Tibial nerve (tissue), 4 donors: ENCODE measurements around the gene SHTN1. TPM values are rescaled to one million over a fixed set of nuclear protein-coding genes. Genes with fewer than 3 reads are reported as not detected.

Experiments
- DNase-seq, 2 donors: peaks; one replicate each; pipeline ENCODE4 v3.0.0-alpha.2; 2019; ENCODE audit warnings: low spot score in 2 of 2
- H3K27ac ChIP-seq, 4 donors: fragments of 200-600 bp; sonication (generic) in 3 of 4; one replicate each; pipeline ENCODE4 v1.5.1; 2017 to 2019; ENCODE audit warnings: mild to moderate bottlenecking in 1 of 4
- H3K27me3 ChIP-seq, 2 donors: fragments of 200-600 bp; sonication (generic) in 1 of 2; one replicate each; pipeline versions ENCODE4 v1.5.1 to v1.6.0; 2017 to 2019
- H3K36me3 ChIP-seq, 3 donors: fragments of 200-600 bp; sonication (generic); one replicate each; pipeline ENCODE4 v1.5.1; 2018 to 2019
- H3K4me1 ChIP-seq, 4 donors: fragments of 200-600 bp; sonication (generic) in 3 of 4; one replicate each; pipeline ENCODE4 v1.5.1; 2017 to 2019
- H3K4me3 ChIP-seq, 4 donors: fragments of 200-600 bp; sonication (generic) in 3 of 4; one replicate each; pipeline ENCODE4 v1.5.1; 2017 to 2019; ENCODE audit warnings: mild to moderate bottlenecking in 1 of 4, moderate library complexity in 1 of 4
- H3K9me3 ChIP-seq, 4 donors: fragments of 200-600 bp; sonication (generic) in 3 of 4; one replicate each; pipeline ENCODE4 v1.5.1; 2017 to 2019
- EP300 ChIP-seq, 2 donors: sonication (generic); formaldehyde crosslinking; IDR thresholded peaks; one replicate each; pipeline ENCODE4 v1.6.1; 2017; ENCODE audit warnings: antibody characterized with exemption in 2 of 2, mild to moderate bottlenecking in 1 of 2
- POLR2A ChIP-seq, 2 donors: fragments of 450-650 bp; IDR thresholded peaks; one replicate each; pipeline ENCODE4 v1.6.1; 2017; ENCODE audit warnings: antibody characterized with exemption in 2 of 2, mild to moderate bottlenecking in 2 of 2, moderate library complexity in 2 of 2
- WGBS, 2 donors: methylation state at CpG; one replicate each; pipeline ENCODE4 v1.1.5; 2018; 5-methylcytosine and 5-hydroxymethylcytosine counted together
- total RNA-seq, 4 donors: library from RNA; depleted of rRNA; stranded (reverse); fragments of >200 nt; gene quantifications; one replicate each; pipeline ENCODE4 v1.1.0, GENCODE V29; 2016
- TF ChIP-seq, protein P1 (sequence below), 5 experiments: fragments of 200-600 bp in 3 of 5; fragments of 450-650 bp in 2 of 5; sonication (generic) in 3 of 5; IDR thresholded peaks; one replicate each; pipeline ENCODE4 v1.5.1; 2016 to 2019; ENCODE audit warnings: antibody characterized with exemption in 5 of 5, mild to moderate bottlenecking in 3 of 5, moderate library complexity in 2 of 5

The SHTN1 gene
- total RNA-seq, 4 donors from 2014 or later: 9.2 to 16.3 (median 15.4) TPM

DNA sequence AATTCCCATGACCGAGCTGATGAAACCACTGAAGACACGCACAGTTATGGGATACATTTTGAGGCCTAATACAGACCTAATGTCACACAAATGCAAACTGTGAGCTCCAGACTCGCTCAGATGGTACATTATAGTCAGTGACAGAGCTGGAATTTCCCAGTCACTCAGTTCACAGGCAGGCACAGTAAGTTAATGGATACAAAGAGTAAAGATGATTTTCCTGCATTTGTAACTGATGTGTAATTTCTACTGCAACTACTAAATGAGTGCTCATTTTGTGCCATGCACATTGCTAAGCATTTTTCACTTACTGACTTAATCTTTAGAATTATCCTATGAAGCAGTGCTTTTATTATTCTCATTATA is 99.2 kb downstream of the SHTN1 start:
- no peak overlapping the region for H3K27ac ChIP-seq
- no peaks in the 10 kb centered on the region for H3K9me3 ChIP-seq
- no peaks in the 10 kb centered on the region for H3K27me3 ChIP-seq
- H3K4me3 ChIP-seq: no peak overlapping the region
- no peak for DNase-seq
- TF ChIP-seq EP300 (IDR thresholded peaks at IDR 0.05): no peak
- TF ChIP-seq, protein P1, sequence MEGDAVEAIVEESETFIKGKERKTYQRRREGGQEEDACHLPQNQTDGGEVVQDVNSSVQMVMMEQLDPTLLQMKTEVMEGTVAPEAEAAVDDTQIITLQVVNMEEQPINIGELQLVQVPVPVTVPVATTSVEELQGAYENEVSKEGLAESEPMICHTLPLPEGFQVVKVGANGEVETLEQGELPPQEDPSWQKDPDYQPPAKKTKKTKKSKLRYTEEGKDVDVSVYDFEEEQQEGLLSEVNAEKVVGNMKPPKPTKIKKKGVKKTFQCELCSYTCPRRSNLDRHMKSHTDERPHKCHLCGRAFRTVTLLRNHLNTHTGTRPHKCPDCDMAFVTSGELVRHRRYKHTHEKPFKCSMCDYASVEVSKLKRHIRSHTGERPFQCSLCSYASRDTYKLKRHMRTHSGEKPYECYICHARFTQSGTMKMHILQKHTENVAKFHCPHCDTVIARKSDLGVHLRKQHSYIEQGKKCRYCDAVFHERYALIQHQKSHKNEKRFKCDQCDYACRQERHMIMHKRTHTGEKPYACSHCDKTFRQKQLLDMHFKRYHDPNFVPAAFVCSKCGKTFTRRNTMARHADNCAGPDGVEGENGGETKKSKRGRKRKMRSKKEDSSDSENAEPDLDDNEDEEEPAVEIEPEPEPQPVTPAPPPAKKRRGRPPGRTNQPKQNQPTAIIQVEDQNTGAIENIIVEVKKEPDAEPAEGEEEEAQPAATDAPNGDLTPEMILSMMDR (IDR thresholded peaks at IDR 0.05): no peak
- TF ChIP-seq POLR2A (IDR thresholded peaks at IDR 0.05): no peak
- H3K4me1 ChIP-seq: no peaks in the 10 kb centered on the region
- H3K36me3 ChIP-seq: peaks cover 0 to 2% (median under 1%) of the 10 kb centered on the region in 3 donors
- WGBS, 2 donors: 96 to 97% methylated on average over 3 of the region's 3 CpGs

DNA sequence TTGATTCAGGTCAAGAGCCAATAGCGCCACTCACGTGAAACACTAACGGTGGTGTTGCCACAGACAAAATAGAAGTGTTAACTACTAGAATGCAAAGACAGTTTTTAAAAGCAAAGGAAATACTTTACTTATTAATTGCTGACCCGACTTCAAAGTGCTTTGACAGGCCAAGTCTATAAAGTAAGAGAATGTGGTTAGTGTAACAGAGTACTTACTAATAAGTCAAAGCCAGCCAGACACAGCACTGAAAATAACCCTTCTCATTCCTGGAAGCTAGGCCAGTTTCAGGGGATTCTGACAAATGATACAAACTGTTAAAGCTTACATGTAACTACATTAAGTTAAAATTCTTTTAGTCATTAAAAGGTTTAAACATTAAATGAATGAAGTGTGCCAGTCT is 105.4 kb downstream of the SHTN1 start:
- Histone ChIP-seq H3K27ac (no peak overlapping the region), H3K27me3 (no peaks in the 10 kb centered on the region), H3K4me1 (no peaks in the 10 kb centered on the region), H3K4me3 (no peak overlapping the region), H3K9me3 (no peaks in the 10 kb centered on the region), H3K36me3 (peaks cover 0 to 2% (median 0%) of the 10 kb centered on the region in 3 donors)
- WGBS, 2 donors: 76 to 80% methylated on average over 4 of the region's 4 CpGs
- no peak for DNase-seq
- TF ChIP-seq, protein P1 (IDR thresholded peaks at IDR 0.05): no peak
- no peak for TF ChIP-seq POLR2A (IDR thresholded peaks at IDR 0.05)
- TF ChIP-seq EP300 (IDR thresholded peaks at IDR 0.05): no peak

DNA sequence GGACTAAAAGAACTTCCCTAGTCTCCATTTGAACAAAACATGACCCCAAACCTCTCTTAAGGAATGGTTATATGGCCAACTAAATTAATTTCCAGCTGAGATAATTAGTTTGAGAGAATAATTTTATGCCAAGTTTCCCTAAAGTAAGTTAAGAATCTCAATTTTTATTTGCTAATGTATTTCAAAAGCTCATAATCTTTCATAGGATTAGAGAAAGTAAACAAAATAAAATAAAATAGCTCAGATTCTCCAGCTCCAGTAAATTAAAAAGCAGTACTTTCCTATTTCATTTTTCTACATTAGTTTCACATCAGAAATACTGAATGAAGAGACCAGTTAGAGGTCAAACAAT is 111.3 kb downstream of the SHTN1 start:
- TF ChIP-seq, protein P1 (IDR thresholded peaks at IDR 0.05): no peak
- no peak for TF ChIP-seq POLR2A (IDR thresholded peaks at IDR 0.05)
- H3K9me3 ChIP-seq: no peaks in the 10 kb centered on the region
- no peaks in the 10 kb centered on the region for H3K36me3 ChIP-seq
- H3K4me1 ChIP-seq: peaks cover 0 to 11% (median 0%) of the 10 kb centered on the region in 4 donors
- no peaks in the 10 kb centered on the region for H3K27me3 ChIP-seq
- H3K4me3 ChIP-seq: no peak overlapping the region
- H3K27ac ChIP-seq: no peak overlapping the region
- DNase-seq: no peak

DNA sequence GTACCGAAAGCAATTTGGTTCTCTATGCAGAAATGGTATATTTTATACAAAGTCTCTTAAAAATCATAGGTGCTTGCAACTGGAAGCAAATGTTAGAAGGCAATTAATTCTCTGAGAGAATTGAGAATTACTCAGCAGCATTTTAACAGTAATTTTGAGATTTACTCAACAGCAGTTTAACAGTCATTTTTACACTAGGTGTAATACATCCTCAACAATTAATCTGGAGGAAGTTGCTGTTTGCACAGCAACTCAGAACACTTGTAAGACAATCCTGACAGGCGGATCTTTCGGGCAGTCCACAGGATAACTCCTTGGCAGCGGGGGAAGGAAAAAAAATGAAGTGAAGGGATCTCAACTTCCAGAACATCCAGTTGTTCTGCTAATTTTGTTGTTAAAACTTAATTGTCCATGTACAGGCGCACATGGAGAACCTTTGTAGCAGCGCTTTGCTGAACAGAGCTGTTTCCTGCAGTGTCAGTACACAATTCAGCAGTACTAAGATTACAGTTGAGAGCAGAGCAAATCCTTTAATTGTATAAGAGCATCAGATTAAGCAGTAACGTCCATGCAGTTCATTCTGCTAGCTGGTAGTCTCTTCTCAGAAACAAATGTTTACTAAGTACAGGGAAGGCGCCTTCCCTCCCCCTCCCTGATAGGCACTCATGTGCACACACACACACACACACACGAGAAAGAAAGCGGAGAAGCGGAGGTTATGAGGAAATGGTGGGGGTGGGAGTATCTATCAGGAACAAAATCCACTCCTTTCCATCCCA is 111.9 kb downstream of the SHTN1 start:
- no peak overlapping the region for H3K27ac ChIP-seq
- H3K4me1 ChIP-seq: peaks cover 0 to 11% (median 0%) of the 10 kb centered on the region in 4 donors
- WGBS, 2 donors: 69 to 70% methylated on average over 11 of the region's 11 CpGs
- H3K36me3 ChIP-seq: no peaks in the 10 kb centered on the region
- H3K9me3 ChIP-seq: no peaks in the 10 kb centered on the region
- H3K27me3 ChIP-seq: no peaks in the 10 kb centered on the region
- DNase-seq: no peak
- H3K4me3 ChIP-seq: no peak overlapping the region
- no peak for TF ChIP-seq POLR2A (IDR thresholded peaks at IDR 0.05)
- TF ChIP-seq EP300 (IDR thresholded peaks at IDR 0.05): no peak
- TF ChIP-seq, protein P1 (IDR thresholded peaks at IDR 0.05): no peak

DNA sequence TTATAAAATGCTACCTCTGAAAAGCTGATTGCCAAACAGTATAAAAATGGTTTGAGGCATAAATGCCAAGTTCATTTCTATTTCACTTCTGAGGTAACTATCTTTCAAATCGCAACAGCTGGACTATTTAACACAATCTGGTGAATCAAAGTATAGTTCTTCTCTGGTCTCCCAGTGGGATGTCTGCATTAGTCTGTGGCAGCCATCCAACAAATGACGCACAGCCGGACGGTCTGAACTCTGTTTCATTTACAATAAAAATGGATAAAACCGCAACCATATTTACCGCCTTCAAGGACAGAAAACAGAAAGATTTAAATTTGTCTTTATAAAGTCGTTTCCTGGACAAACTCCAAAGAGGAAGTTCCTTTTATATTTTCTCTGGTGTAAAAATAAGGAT is 113.8 kb downstream of the SHTN1 start:
- Histone ChIP-seq H3K4me3 (peak overlapping the region in 1 of 4 donors; percentile 19), H3K27me3 (no peaks in the 10 kb centered on the region), H3K27ac (no peak overlapping the region), H3K4me1 (peaks cover 0 to 11% (median 0%) of the 10 kb centered on the region in 4 donors), H3K9me3 (no peaks in the 10 kb centered on the region), H3K36me3 (no peaks in the 10 kb centered on the region)
- no peak for DNase-seq
- TF ChIP-seq POLR2A (IDR thresholded peaks at IDR 0.05): no peak
- TF ChIP-seq, protein P1 (IDR thresholded peaks at IDR 0.05): no peak
- no peak for TF ChIP-seq EP300 (IDR thresholded peaks at IDR 0.05)
- WGBS, 2 donors: 0 to 6% methylated on average over 7 of the region's 7 CpGs
